Panc1 (cell line): ENCODE results near the gene ANXA3.
"Not testable (repeated sequence)": the region's sequence is repeated elsewhere in the genome, so short reads cannot be mapped to it uniquely, and the experiment has no call there.

ENCODE experiments used
- POLR2AphosphoS5 ChIP-seq: IDR thresholded peaks from 2 replicates; pipeline ENCODE4 v1.6.1; 2012; ENCODE audit warnings: mild to moderate bottlenecking, low read depth, low read length, moderate library complexity
- TF ChIP-seq, protein P1 (sequence below): fragments of 450-650 bp; IDR thresholded peaks from 2 replicates; pipeline ENCODE4 v1.5.1; 2017; ENCODE audit warnings: mild to moderate bottlenecking
- TF ChIP-seq, protein P2 (sequence below), 2 experiments: IDR thresholded peaks; 2 replicates each; pipeline ENCODE4 v1.6.1; 2011 to 2012; ENCODE audit warnings: low read depth in 2 of 2, control low read depth in 1 of 2, low read length in 1 of 2, mild to moderate bottlenecking in 1 of 2, moderate library complexity in 1 of 2; ENCODE audit not compliant: insufficient read depth in 1 of 2

DNA sequence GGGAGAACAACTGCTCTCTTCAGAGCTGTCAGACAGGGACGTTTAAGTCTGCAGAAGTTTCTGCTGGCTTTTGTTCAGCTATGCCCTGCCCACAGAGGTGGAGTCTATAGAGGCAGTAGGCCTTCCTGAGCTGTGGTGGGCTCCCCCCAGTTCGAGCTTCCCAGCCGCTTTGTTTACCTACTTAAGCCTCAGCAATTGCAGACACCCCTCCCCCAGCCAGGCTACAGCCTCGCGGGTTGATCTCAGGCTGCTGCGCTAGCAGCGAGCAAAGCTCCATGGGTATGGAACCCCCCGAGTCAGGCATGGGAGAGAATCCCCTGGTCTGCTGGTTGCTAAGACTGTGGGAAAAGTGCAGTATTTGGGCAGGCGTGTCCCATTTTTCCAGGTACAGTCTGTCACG, 45.3 kb upstream of the ANXA3 start:
- TF ChIP-seq, protein P1, sequence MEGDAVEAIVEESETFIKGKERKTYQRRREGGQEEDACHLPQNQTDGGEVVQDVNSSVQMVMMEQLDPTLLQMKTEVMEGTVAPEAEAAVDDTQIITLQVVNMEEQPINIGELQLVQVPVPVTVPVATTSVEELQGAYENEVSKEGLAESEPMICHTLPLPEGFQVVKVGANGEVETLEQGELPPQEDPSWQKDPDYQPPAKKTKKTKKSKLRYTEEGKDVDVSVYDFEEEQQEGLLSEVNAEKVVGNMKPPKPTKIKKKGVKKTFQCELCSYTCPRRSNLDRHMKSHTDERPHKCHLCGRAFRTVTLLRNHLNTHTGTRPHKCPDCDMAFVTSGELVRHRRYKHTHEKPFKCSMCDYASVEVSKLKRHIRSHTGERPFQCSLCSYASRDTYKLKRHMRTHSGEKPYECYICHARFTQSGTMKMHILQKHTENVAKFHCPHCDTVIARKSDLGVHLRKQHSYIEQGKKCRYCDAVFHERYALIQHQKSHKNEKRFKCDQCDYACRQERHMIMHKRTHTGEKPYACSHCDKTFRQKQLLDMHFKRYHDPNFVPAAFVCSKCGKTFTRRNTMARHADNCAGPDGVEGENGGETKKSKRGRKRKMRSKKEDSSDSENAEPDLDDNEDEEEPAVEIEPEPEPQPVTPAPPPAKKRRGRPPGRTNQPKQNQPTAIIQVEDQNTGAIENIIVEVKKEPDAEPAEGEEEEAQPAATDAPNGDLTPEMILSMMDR = not testable (repeated sequence)
- TF ChIP-seq, protein P2, sequence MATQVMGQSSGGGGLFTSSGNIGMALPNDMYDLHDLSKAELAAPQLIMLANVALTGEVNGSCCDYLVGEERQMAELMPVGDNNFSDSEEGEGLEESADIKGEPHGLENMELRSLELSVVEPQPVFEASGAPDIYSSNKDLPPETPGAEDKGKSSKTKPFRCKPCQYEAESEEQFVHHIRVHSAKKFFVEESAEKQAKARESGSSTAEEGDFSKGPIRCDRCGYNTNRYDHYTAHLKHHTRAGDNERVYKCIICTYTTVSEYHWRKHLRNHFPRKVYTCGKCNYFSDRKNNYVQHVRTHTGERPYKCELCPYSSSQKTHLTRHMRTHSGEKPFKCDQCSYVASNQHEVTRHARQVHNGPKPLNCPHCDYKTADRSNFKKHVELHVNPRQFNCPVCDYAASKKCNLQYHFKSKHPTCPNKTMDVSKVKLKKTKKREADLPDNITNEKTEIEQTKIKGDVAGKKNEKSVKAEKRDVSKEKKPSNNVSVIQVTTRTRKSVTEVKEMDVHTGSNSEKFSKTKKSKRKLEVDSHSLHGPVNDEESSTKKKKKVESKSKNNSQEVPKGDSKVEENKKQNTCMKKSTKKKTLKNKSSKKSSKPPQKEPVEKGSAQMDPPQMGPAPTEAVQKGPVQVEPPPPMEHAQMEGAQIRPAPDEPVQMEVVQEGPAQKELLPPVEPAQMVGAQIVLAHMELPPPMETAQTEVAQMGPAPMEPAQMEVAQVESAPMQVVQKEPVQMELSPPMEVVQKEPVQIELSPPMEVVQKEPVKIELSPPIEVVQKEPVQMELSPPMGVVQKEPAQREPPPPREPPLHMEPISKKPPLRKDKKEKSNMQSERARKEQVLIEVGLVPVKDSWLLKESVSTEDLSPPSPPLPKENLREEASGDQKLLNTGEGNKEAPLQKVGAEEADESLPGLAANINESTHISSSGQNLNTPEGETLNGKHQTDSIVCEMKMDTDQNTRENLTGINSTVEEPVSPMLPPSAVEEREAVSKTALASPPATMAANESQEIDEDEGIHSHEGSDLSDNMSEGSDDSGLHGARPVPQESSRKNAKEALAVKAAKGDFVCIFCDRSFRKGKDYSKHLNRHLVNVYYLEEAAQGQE (IDR thresholded peaks at IDR 0.05; ENCODE audit: insufficient read depth in 1 of 2, low read depth in 2 of 2, low read length in 1 of 2) = not testable (repeated sequence)
- not testable (repeated sequence) for TF ChIP-seq POLR2AphosphoS5
